A172 (cell line): ENCODE results near the gene CPED1. TPM values are rescaled to one million over a fixed set of nuclear protein-coding genes. Genes with fewer than 3 reads are reported as not detected.
A peak's percentile ranks its signal among the peaks of the same experiment; 100 is the strongest.
"Not testable (repeated sequence)": the region's sequence is repeated elsewhere in the genome, so short reads cannot be mapped to it uniquely, and the experiment has no call there.

Source experiments
- DNase-seq: peaks from one replicate; pipeline ENCODE4 v3.0.0-alpha.2; 2015; ENCODE audit warnings: low spot score
- total RNA-seq: library from RNA; depleted of rRNA; stranded (reverse); fragments of >200 nt; shearing (Covaris generic); gene quantifications from 2 replicates; pipeline ENCODE4 v1.2.3, GENCODE V29; 2014

Gene CPED1
- total RNA-seq, 1 experiment from 2014 or later, result 18.4 TPM

- DNase-seq, result no peak
Observed at GRCh38 chr7:121085922-121086321, 97.4 kb downstream of the CPED1 start.

- DNase-seq, result no peak
Observed at GRCh38 chr7:121088870-121089269, 100.4 kb downstream of the CPED1 start.

- no peak for DNase-seq
Observed at GRCh38 chr7:121094829-121095228, 106.3 kb downstream of the CPED1 start.

- no peak for DNase-seq
Observed at GRCh38 chr7:121097577-121097976, 109.1 kb downstream of the CPED1 start.

GRCh38 chr7:121099572-121099971, 111.1 kb downstream of the CPED1 start:
- no peak for DNase-seq

- no peak for DNase-seq
Observed at GRCh38 chr7:121101083-121101482, 112.6 kb downstream of the CPED1 start.

- no peak for DNase-seq
Observed at GRCh38 chr7:121101621-121102020, 113.1 kb downstream of the CPED1 start.

GRCh38 chr7:121102619-121103018, 114.1 kb downstream of the CPED1 start:
- DNase-seq, result no peak

GRCh38 chr7:121103086-121103485, 114.6 kb downstream of the CPED1 start:
- DNase-seq, result no peak

GRCh38 chr7:121103579-121103978, 115.1 kb downstream of the CPED1 start:
- no peak for DNase-seq

- DNase-seq, result no peak
Observed at GRCh38 chr7:121105262-121105661, 116.8 kb downstream of the CPED1 start.

GRCh38 chr7:121107923-121108498, 119.5 kb downstream of the CPED1 start:
- DNase-seq, result peak; percentile 80

- no peak for DNase-seq
Observed at GRCh38 chr7:121109145-121109544, 120.6 kb downstream of the CPED1 start.

GRCh38 chr7:121113288-121113687, 124.8 kb downstream of the CPED1 start:
- DNase-seq, result peak; percentile 25

- no peak for DNase-seq
Observed at GRCh38 chr7:121116396-121116795, 127.9 kb downstream of the CPED1 start.

GRCh38 chr7:121119047-121119446, 130.5 kb downstream of the CPED1 start:
- DNase-seq, result no peak

GRCh38 chr7:121123032-121123431, 134.5 kb downstream of the CPED1 start:
- no peak for DNase-seq

- not testable (repeated sequence) for DNase-seq
Observed at GRCh38 chr7:121125454-121125853, 136.9 kb downstream of the CPED1 start.

GRCh38 chr7:121126201-121126600, 137.7 kb downstream of the CPED1 start:
- no peak for DNase-seq

- peak; percentile 22 for DNase-seq
Observed at GRCh38 chr7:121126801-121127534, 138.5 kb downstream of the CPED1 start.

GRCh38 chr7:121132940-121133339, 144.4 kb downstream of the CPED1 start:
- DNase-seq, result no peak

GRCh38 chr7:121133444-121133843, 144.9 kb downstream of the CPED1 start:
- no peak for DNase-seq

- no peak for DNase-seq
Observed at GRCh38 chr7:121137580-121137979, 149.1 kb downstream of the CPED1 start.
